Large intestine (tissue), 3 donors: ENCODE results near the gene TCF7. TPM values are rescaled to one million over a fixed set of nuclear protein-coding genes. Genes with fewer than 3 reads are reported as not detected.
"Not testable (repeated sequence)": the region's sequence is repeated elsewhere in the genome, so short reads cannot be mapped to it uniquely, and the experiment has no call there.

Source experiments
- DNase-seq, 2 donors: peaks; one replicate each; pipeline versions ENCODE4 v3.0.0 to v3.0.0-alpha.2; 2013
- H3K27ac ChIP-seq: one replicate; pipeline ENCODE4 v1.5.1; 2013; ENCODE audit warnings: low read length
- H3K27me3 ChIP-seq: 2 replicates; pipeline ENCODE4 v1.6.1; 2013; ENCODE audit warnings: low read length; ENCODE audit not compliant: control insufficient read depth, insufficient read depth
- H3K36me3 ChIP-seq: 2 replicates; pipeline ENCODE4 v1.6.1; 2013; ENCODE audit warnings: low read length; ENCODE audit not compliant: control insufficient read depth, insufficient read depth
- H3K4me1 ChIP-seq: one replicate; pipeline ENCODE4 v1.6.1; 2013; ENCODE audit warnings: low read length; ENCODE audit not compliant: control insufficient read depth, insufficient read depth
- H3K4me3 ChIP-seq: one replicate; pipeline ENCODE4 v1.5.1; 2013; ENCODE audit warnings: low read length
- H3K9me3 ChIP-seq: one replicate; pipeline ENCODE4 v1.6.1; 2013; ENCODE audit warnings: mild to moderate bottlenecking, low read depth, low read length, moderate library complexity; ENCODE audit not compliant: control insufficient read depth
- WGBS: methylation state at CpG from one replicate; pipeline ENCODE4 v1.1.5; 2013; ENCODE audit warnings: low lambda C conversion rate; ENCODE audit not compliant: insufficient coverage; 5-methylcytosine and 5-hydroxymethylcytosine counted together
- polyA plus RNA-seq: library from polyadenylated mRNA; unstranded; fragments of 120-200 nt; gene quantifications from one replicate; pipeline ENCODE4 v1.2.1, GENCODE V29; 2013

Gene TCF7
- polyA plus RNA-seq, 1 donor: 9.7 TPM

- H3K27me3 ChIP-seq: no peaks in the 10 kb centered on the region
- peaks cover 83% of the 10 kb centered on the region for H3K36me3 ChIP-seq
- H3K9me3 ChIP-seq: no peaks in the 10 kb centered on the region
- no peak overlapping the region for H3K4me3 ChIP-seq
- DNase-seq: no peak
- WGBS: no CpG with 5 or more reads among the region's 4 CpGs
- peaks cover 38% of the 10 kb centered on the region for H3K4me1 ChIP-seq
- H3K27ac ChIP-seq: no peak overlapping the region
Measured at GRCh38 chr5:134146651-134147518, 32.4 kb downstream of the TCF7 start.

- Histone ChIP-seq H3K9me3 (no peaks in the 10 kb centered on the region), H3K4me3 (no peak overlapping the region), H3K27ac (no peak overlapping the region), H3K36me3 (peaks cover 86% of the 10 kb centered on the region), H3K4me1 (peaks cover 24% of the 10 kb centered on the region), H3K27me3 (no peaks in the 10 kb centered on the region)
- 38% methylated on average over 1 of the region's 2 CpGs for WGBS
- DNase-seq: no peak
Measured at GRCh38 chr5:134148316-134148715, 33.8 kb downstream of the TCF7 start.

GRCh38 chr5:134148986-134149539 is 34.6 kb downstream of the TCF7 start:
- Histone ChIP-seq H3K4me3 (no peak overlapping the region), H3K9me3 (no peaks in the 10 kb centered on the region), H3K4me1 (peaks cover 16% of the 10 kb centered on the region), H3K36me3 (peaks cover 86% of the 10 kb centered on the region), H3K27me3 (no peaks in the 10 kb centered on the region), H3K27ac (no peak overlapping the region)
- 80% methylated on average over 1 of the region's 6 CpGs for WGBS
- DNase-seq: no peak

GRCh38 chr5:134149571-134150303 is 35.3 kb downstream of the TCF7 start:
- H3K4me1 ChIP-seq: peaks cover 10% of the 10 kb centered on the region
- no CpG with 5 or more reads among the region's 4 CpGs for WGBS
- H3K9me3 ChIP-seq: no peaks in the 10 kb centered on the region
- no peak overlapping the region for H3K27ac ChIP-seq
- H3K36me3 ChIP-seq: peaks cover 80% of the 10 kb centered on the region
- peak in 1 of 2 donors; percentile 20 for DNase-seq
- H3K4me3 ChIP-seq: no peak overlapping the region
- no peaks in the 10 kb centered on the region for H3K27me3 ChIP-seq

GRCh38 chr5:134151723-134152122 is 37.2 kb downstream of the TCF7 start:
- no CpG with 5 or more reads among the region's 3 CpGs for WGBS
- Histone ChIP-seq H3K4me1 (no peaks in the 10 kb centered on the region), H3K27me3 (no peaks in the 10 kb centered on the region), H3K4me3 (no peak overlapping the region), H3K9me3 (no peaks in the 10 kb centered on the region), H3K27ac (no peak overlapping the region), H3K36me3 (peaks cover 71% of the 10 kb centered on the region)
- DNase-seq: no peak

- not testable (repeated sequence) for H3K27ac ChIP-seq, H3K27me3 ChIP-seq, H3K4me3 ChIP-seq, DNase-seq, H3K9me3 ChIP-seq, H3K4me1 ChIP-seq
- no CpG with 5 or more reads among the region's 15 CpGs for whole genome bisulfite sequencing
- H3K36me3 ChIP-seq: peaks cover 68% of the 10 kb centered on the region
Measured at GRCh38 chr5:134152173-134152832, 37.8 kb downstream of the TCF7 start.

- H3K4me3 ChIP-seq: no peak overlapping the region
- no peaks in the 10 kb centered on the region for H3K9me3 ChIP-seq
- DNase-seq: no peak
- WGBS: 100% methylated on average over 1 of the region's 3 CpGs
- no peak overlapping the region for H3K27ac ChIP-seq
- no peaks in the 10 kb centered on the region for H3K27me3 ChIP-seq
- peaks cover 66% of the 10 kb centered on the region for H3K36me3 ChIP-seq
- H3K4me1 ChIP-seq: no peaks in the 10 kb centered on the region
Measured at GRCh38 chr5:134153241-134153640, 38.8 kb downstream of the TCF7 start.

- WGBS: no CpG with 5 or more reads among the region's 1 CpG
- no peak for DNase-seq
- Histone ChIP-seq H3K4me3 (no peak overlapping the region), H3K36me3 (peaks cover 68% of the 10 kb centered on the region), H3K4me1 (no peaks in the 10 kb centered on the region), H3K27me3 (no peaks in the 10 kb centered on the region), H3K27ac (no peak overlapping the region), H3K9me3 (no peaks in the 10 kb centered on the region)
Measured at GRCh38 chr5:134153657-134154056, 39.2 kb downstream of the TCF7 start.

- no peak overlapping the region for H3K27ac ChIP-seq
- no peaks in the 10 kb centered on the region for H3K4me1 ChIP-seq
- no peak overlapping the region for H3K4me3 ChIP-seq
- WGBS: 100% methylated on average over 1 of the region's 6 CpGs
- peaks cover 2% of the 10 kb centered on the region for H3K9me3 ChIP-seq
- peaks cover 60% of the 10 kb centered on the region for H3K36me3 ChIP-seq
- no peak for DNase-seq
- H3K27me3 ChIP-seq: no peaks in the 10 kb centered on the region
Measured at GRCh38 chr5:134161513-134162395, 47.3 kb downstream of the TCF7 start.
